ENCODE results near the gene TRIO.

Gene TRIO

GRCh38 chr5:14218480-14218879 is 75.3 kb downstream of the TRIO start:
- no peaks in the 10 kb centered on the region for H3K27me3 Mint-ChIP-seq
- peaks cover 16% of the 10 kb centered on the region for H3K4me1 Mint-ChIP-seq (ENCODE audit: low read depth)
- no peak overlapping the region for H3K4me3 Mint-ChIP-seq
- H3K9me3 Mint-ChIP-seq, result no peaks in the 10 kb centered on the region
- H3K36me3 Mint-ChIP-seq (ENCODE audit: low read depth), result no peaks in the 10 kb centered on the region
- no peak overlapping the region for H3K27ac Mint-ChIP-seq

GRCh38 chr5:14218897-14219573 is 75.9 kb downstream of the TRIO start:
- Mint-ChIP-seq H3K4me3 (no peak overlapping the region), H3K9me3 (no peaks in the 10 kb centered on the region), H3K36me3 (ENCODE audit: low read depth) (no peaks in the 10 kb centered on the region), H3K27ac (peak overlapping the region; percentile 9), H3K27me3 (no peaks in the 10 kb centered on the region), H3K4me1 (ENCODE audit: low read depth) (peaks cover 19% of the 10 kb centered on the region)

DNA sequence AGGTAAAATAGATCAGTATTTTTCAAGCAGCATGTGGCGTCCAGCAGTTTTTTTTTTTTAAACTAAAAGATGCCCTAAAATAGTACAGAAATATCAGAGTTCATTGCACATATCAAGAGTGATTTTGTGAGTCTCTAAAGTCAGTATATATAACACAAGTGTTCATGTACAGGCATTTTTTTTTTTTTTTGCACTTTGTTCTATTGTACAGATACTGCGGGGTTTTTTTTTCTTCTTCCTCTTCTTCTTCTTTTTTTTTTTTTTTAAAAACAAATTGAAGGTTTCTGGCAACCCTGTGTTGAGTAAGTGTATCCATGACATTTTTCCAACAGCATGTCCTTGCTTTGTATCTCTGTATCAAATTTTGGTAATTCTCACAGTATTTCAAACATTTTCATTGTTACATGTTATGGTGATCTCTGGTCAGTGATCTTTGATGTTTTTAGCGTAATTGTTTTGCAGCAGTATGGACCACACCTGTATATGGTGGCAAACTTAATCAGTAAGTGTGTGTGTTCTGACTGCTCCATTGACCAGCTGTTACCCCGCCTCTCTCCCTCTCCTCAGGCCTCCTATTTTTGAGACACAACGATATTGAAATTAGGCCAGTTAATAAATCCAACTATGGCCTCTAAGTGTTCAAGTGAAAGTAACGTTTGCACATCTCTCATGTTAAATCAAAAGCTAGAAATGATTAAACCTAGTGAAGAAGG is 76.8 kb downstream of the TRIO start:
- Mint-ChIP-seq H3K4me1 (ENCODE audit: low read depth) (peaks cover 19% of the 10 kb centered on the region), H3K36me3 (ENCODE audit: low read depth) (no peaks in the 10 kb centered on the region), H3K27ac (no peak overlapping the region), H3K27me3 (no peaks in the 10 kb centered on the region), H3K4me3 (no peak overlapping the region), H3K9me3 (no peaks in the 10 kb centered on the region)

- no peaks in the 10 kb centered on the region for H3K27me3 Mint-ChIP-seq
- no peak overlapping the region for H3K27ac Mint-ChIP-seq
- no peak overlapping the region for H3K4me3 Mint-ChIP-seq
- H3K4me1 Mint-ChIP-seq (ENCODE audit: low read depth), result peaks cover 19% of the 10 kb centered on the region
- H3K36me3 Mint-ChIP-seq (ENCODE audit: low read depth), result no peaks in the 10 kb centered on the region
- H3K9me3 Mint-ChIP-seq, result no peaks in the 10 kb centered on the region
These were observed 77.5 kb downstream of the TRIO start for GRCh38 chr5:14220642-14221041.

GRCh38 chr5:14221732-14222131 is 78.6 kb downstream of the TRIO start:
- Mint-ChIP-seq H3K9me3 (no peaks in the 10 kb centered on the region), H3K36me3 (ENCODE audit: low read depth) (no peaks in the 10 kb centered on the region), H3K27me3 (no peaks in the 10 kb centered on the region), H3K4me3 (no peak overlapping the region), H3K27ac (no peak overlapping the region), H3K4me1 (ENCODE audit: low read depth) (peaks cover 19% of the 10 kb centered on the region)

GRCh38 chr5:14222206-14222605 is 79.1 kb downstream of the TRIO start:
- peaks cover 19% of the 10 kb centered on the region for H3K4me1 Mint-ChIP-seq (ENCODE audit: low read depth)
- H3K27ac Mint-ChIP-seq, result no peak overlapping the region
- no peak overlapping the region for H3K4me3 Mint-ChIP-seq
- H3K36me3 Mint-ChIP-seq (ENCODE audit: low read depth), result no peaks in the 10 kb centered on the region
- no peaks in the 10 kb centered on the region for H3K9me3 Mint-ChIP-seq
- H3K27me3 Mint-ChIP-seq, result no peaks in the 10 kb centered on the region

GRCh38 chr5:14223372-14223771 is 80.2 kb downstream of the TRIO start:
- no peaks in the 10 kb centered on the region for H3K36me3 Mint-ChIP-seq (ENCODE audit: low read depth)
- H3K4me3 Mint-ChIP-seq, result no peak overlapping the region
- H3K27ac Mint-ChIP-seq, result no peak overlapping the region

DNA sequence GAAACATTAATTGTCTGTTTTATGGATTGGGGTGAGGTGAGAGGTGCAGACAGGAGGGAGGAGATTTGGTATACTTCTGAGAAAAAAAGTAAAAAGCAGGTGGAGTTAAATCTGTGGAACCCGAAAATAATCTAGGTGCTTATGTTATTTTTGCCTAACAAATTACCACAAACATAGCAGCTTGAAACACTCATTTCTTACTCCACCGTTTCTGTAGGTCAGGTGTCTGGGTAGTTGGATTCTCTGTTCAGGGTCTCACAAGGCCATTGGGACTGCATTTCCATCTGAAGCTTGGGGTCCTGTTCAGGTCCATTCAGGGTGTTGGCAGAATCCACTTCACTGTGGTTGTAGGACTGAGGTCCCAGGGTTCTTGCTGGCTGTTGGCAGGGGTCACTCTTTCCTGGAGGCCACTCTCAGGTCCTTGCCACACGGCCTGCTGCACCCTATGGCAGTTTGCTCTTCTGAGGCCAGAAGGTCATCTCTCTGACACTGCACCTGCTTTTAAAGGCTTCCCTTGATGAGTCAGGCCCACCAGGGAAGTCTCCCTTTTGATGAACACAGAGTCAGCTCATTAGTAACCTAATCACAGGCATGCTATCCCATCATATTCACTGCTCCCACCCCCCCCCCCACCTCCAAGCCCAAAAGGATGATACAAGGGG is 82.2 kb downstream of the TRIO start:
- H3K36me3 Mint-ChIP-seq (ENCODE audit: low read depth), result no peaks in the 10 kb centered on the region
- no peaks in the 10 kb centered on the region for H3K9me3 Mint-ChIP-seq
- no peak overlapping the region for H3K27ac Mint-ChIP-seq
- H3K4me3 Mint-ChIP-seq, result no peak overlapping the region
- H3K4me1 Mint-ChIP-seq (ENCODE audit: low read depth), result peaks cover 12% of the 10 kb centered on the region
- no peaks in the 10 kb centered on the region for H3K27me3 Mint-ChIP-seq

More at GRCh38 chr5:14223372-14223771, 80.2 kb downstream of the TRIO start:
- Mint-ChIP-seq H3K4me1 (ENCODE audit: low read depth) (peaks cover 19% of the 10 kb centered on the region), H3K9me3 (no peaks in the 10 kb centered on the region), H3K27me3 (no peaks in the 10 kb centered on the region)

DNA sequence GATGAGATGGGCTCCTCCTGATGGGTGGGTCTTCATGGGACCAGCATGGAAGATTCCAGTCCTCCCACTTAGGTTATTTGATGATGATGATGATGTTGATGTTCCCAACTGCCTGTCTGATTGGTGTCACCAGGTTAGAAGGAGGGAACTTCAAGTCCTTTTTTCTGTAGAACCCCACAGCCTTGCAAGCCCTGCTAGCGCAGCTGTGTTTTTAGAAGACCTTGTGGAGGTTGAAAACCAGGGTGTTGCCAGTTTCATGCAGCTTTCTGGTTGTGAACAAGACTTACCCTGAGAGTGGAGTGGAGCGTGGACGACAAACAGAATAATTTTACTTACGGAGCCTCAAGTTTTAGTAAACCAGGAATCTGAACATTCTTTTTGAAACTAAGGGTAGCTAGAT is 83.0 kb downstream of the TRIO start:
- H3K27me3 Mint-ChIP-seq, result no peaks in the 10 kb centered on the region
- no peak overlapping the region for H3K4me3 Mint-ChIP-seq
- no peaks in the 10 kb centered on the region for H3K36me3 Mint-ChIP-seq (ENCODE audit: low read depth)
- H3K9me3 Mint-ChIP-seq, result no peaks in the 10 kb centered on the region
- H3K4me1 Mint-ChIP-seq (ENCODE audit: low read depth), result peaks cover 12% of the 10 kb centered on the region
- H3K27ac Mint-ChIP-seq, result no peak overlapping the region

DNA sequence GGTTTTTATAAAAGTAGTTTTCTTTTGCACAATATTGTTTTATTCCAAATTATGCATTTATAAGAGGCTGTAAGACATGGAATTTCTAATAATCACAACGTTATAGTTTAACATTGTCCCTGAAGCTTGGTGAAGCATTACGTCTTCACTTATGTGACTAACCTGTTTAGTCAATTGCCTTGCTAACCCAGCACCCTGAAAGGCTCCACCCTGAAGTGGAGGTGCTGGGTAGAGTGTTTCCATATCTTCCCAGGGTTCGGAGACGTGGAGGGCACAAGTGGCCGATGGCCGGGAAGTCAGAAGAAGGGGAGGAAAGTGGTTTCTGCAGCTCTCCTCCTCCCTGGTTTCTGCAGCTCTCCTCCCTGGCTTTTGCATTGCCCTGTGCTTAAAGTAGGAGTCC is 83.4 kb downstream of the TRIO start:
- Mint-ChIP-seq H3K27ac (no peak overlapping the region), H3K27me3 (no peaks in the 10 kb centered on the region), H3K4me3 (no peak overlapping the region), H3K36me3 (ENCODE audit: low read depth) (no peaks in the 10 kb centered on the region), H3K4me1 (ENCODE audit: low read depth) (peaks cover 12% of the 10 kb centered on the region), H3K9me3 (no peaks in the 10 kb centered on the region)

- Mint-ChIP-seq H3K27me3 (no peaks in the 10 kb centered on the region), H3K27ac (no peak overlapping the region), H3K9me3 (no peaks in the 10 kb centered on the region), H3K4me1 (ENCODE audit: low read depth) (peaks cover 12% of the 10 kb centered on the region), H3K36me3 (ENCODE audit: low read depth) (no peaks in the 10 kb centered on the region), H3K4me3 (no peak overlapping the region)
These were observed 83.8 kb downstream of the TRIO start for GRCh38 chr5:14226992-14227391.

DNA sequence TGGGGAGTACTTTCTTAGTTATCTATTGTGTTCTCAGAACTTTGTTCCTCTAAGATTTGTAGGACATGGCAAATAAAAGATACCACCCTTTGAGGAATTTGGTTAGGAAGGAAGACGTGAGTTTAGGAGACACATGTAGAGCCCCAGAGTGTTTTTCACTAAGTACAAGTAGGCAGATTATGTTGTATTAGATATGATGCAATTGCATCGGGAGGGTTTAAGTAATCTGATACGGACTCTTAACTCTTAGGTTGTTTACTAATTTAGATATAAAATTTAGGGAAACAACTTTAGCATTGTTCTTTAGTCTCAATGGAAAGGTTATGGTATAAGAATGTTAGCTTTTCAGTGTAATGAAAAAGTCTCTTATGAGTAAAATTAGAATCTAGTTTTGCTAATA is 84.4 kb downstream of the TRIO start:
- H3K4me1 Mint-ChIP-seq (ENCODE audit: low read depth), result peaks cover 12% of the 10 kb centered on the region
- H3K4me3 Mint-ChIP-seq, result no peak overlapping the region
- H3K27me3 Mint-ChIP-seq, result no peaks in the 10 kb centered on the region
- H3K27ac Mint-ChIP-seq, result no peak overlapping the region
- no peaks in the 10 kb centered on the region for H3K9me3 Mint-ChIP-seq
- no peaks in the 10 kb centered on the region for H3K36me3 Mint-ChIP-seq (ENCODE audit: low read depth)

DNA sequence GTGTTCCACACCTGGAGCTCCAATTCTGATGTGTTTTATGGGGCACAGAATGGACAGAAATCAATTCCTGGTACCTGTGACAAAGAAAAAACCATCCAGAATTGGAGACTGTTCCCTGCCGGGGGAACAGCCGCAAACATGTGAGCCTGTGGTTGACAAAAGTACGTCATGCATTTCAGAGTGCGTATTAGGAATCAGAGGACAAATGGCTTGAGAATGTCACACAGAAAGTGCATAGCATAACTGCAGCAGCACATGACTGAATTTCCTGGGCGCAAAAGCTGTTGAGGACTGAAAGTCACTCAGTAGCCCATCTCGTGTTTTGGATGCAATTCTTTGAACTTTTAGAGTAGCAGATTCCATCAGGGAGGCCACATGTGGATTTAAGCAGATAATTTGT is 85.1 kb downstream of the TRIO start:
- no peaks in the 10 kb centered on the region for H3K36me3 Mint-ChIP-seq (ENCODE audit: low read depth)
- H3K27me3 Mint-ChIP-seq, result no peaks in the 10 kb centered on the region
- peaks cover 6% of the 10 kb centered on the region for H3K4me1 Mint-ChIP-seq (ENCODE audit: low read depth)
- H3K4me3 Mint-ChIP-seq, result no peak overlapping the region
- no peak overlapping the region for H3K27ac Mint-ChIP-seq
- no peaks in the 10 kb centered on the region for H3K9me3 Mint-ChIP-seq

DNA sequence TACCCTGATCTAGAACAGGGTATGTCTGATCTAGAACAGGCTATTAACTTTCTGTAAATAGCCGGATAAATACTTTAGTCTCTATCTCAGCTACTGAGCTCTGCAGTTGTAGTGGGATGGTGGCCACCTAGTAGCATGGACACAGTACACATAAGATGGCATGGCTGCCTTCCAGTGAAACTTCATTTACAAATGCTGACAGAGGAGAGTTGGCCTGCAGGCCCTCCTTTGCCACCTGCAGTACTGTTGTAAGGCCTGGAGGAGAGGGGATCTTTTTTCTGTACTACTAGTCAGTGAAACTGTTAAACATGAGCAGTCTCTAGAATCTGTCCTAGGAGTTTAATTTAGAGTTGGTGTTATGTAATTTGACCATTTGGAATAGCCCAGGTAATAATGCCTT is 86.0 kb downstream of the TRIO start:
- Mint-ChIP-seq H3K36me3 (ENCODE audit: low read depth) (no peaks in the 10 kb centered on the region), H3K4me3 (no peak overlapping the region), H3K27me3 (no peaks in the 10 kb centered on the region), H3K4me1 (ENCODE audit: low read depth) (no peaks in the 10 kb centered on the region), H3K9me3 (no peaks in the 10 kb centered on the region), H3K27ac (no peak overlapping the region)

DNA sequence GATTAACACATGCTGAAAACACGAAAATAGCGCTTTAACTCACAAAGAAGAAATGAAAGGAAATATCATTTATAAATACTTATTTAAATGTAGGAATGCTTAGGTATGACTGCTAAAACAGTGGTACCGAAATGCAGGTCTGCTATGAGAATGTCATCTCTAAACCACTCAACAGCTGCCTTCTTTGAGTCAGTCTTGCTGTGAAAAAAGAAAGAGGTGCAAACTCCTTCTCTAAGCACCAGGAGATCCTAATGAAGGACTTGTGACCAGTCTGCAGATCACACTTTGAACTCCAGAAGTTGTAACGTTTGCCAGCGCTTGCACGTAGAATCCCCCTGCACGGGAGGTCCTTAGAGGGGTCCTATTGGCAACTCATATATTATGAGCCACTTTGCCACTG is 86.6 kb downstream of the TRIO start:
- Mint-ChIP-seq H3K4me3 (no peak overlapping the region), H3K36me3 (ENCODE audit: low read depth) (no peaks in the 10 kb centered on the region), H3K9me3 (no peaks in the 10 kb centered on the region), H3K27ac (no peak overlapping the region), H3K4me1 (ENCODE audit: low read depth) (no peaks in the 10 kb centered on the region), H3K27me3 (no peaks in the 10 kb centered on the region)

Measured in stimulated activated naive CD8-positive, alpha-beta T cell treated with anti-CD3 and anti-CD28 coated beads, Interleukin-15, Interleukin-2, amounts not matched to agents 100 ng/mL and 50 ng/mL, for 24 hours (primary cell).